HepG2 (cell line): Measurements from ENCODE around the gene UBE2QL1. TPM values are rescaled to one million over a fixed set of nuclear protein-coding genes. Genes with fewer than 3 reads are reported as not detected.

Experiments
- ATAC-seq: fragments of 200-7000 bp; cut with Tn5 transposase; 3 replicates; pipeline ENCODE4 v1.9.1; 2020; ENCODE audit warnings: mild to moderate bottlenecking, moderate library complexity
- BruUV-seq: library from RNA; stranded (reverse); fragments of 400-500 nt; replicated peaks from 2 replicates; lab custom pipeline; 2021; lab: Mats Ljungman, UMichigan
- CTCF ChIA-PET: fragments of 300-600 bp; formaldehyde crosslinking; extraction: SDS; loops from one replicate; lab custom pipeline; 2021; ENCODE audit warnings: low total read pairs, inconsistent platforms, low intra/inter-chr PET ratio; lab: Yijun Ruan, JAX
- POLR2A ChIA-PET: fragments of 350-600 bp; sonication (Branson Sonifier 250); formaldehyde crosslinking; loops from one replicate; lab custom pipeline; 2020; ENCODE audit warnings: antibody characterized with exemption, inconsistent platforms; lab: Yijun Ruan, JAX
- DNase-seq: peaks from one replicate; pipeline ENCODE4 v3.0.0-alpha.2; 2015; ENCODE audit warnings: low spot score
- FAIRE-seq: peaks from 3 replicates; lab custom pipeline; 2011; peaks lifted over from hg19 to GRCh38; lab: Jason Lieb, UNC
- H2AFZ ChIP-seq: one replicate; pipeline ENCODE4 v1.6.1; 2011; ENCODE audit warnings: low read length, inconsistent platforms
- H3K27ac ChIP-seq: fragments of 300-600 bp; 3 replicates; pipeline ENCODE4 v1.8.0; 2011; ENCODE audit warnings: mixed run types, mild to moderate bottlenecking, mixed read lengths, low read length, inconsistent platforms; ENCODE audit not compliant: insufficient read depth; ENCODE audit errors: extremely low read length
- H3K27me3 ChIP-seq, 2 experiments: fragments of 200-600 bp in 1 of 2; 2 replicates in 1 of 2; 3 replicates in 1 of 2; pipeline versions ENCODE4 v1.6.0 to v1.8.0; 2011; ENCODE audit warnings: low read length in 2 of 2, mild to moderate bottlenecking in 2 of 2, moderate library complexity in 2 of 2, inconsistent platforms in 1 of 2; ENCODE audit not compliant: insufficient read depth in 2 of 2, control insufficient read depth in 1 of 2
- H3K36me3 ChIP-seq, 2 experiments: fragments of 200-600 bp in 1 of 2; replicated peaks in 1 of 2; 2 replicates in 1 of 2; 3 replicates in 1 of 2; pipeline versions ENCODE4 v1.5.1 to v1.8.0; 2011; ENCODE audit warnings: low read length in 2 of 2, inconsistent platforms in 1 of 2; ENCODE audit not compliant: insufficient read depth in 2 of 2, control insufficient read depth in 1 of 2
- H3K4me1 ChIP-seq: 2 replicates; pipeline ENCODE4 v1.5.1; 2012; ENCODE audit warnings: low read length, inconsistent platforms; ENCODE audit not compliant: insufficient read depth
- H3K4me2 ChIP-seq: 2 replicates; pipeline ENCODE4 v1.6.0; 2011; ENCODE audit warnings: low read depth, low read length, inconsistent platforms
- H3K4me3 ChIP-seq, 3 experiments: fragments of 200-600 bp in 1 of 3; sonication (generic), shearing (Covaris generic) in 1 of 3; replicated peaks in 1 of 3; 2 replicates each; pipeline ENCODE4 v1.5.1; 2011 to 2016; ENCODE audit warnings: low read length in 3 of 3, inconsistent platforms in 2 of 3, low read depth in 2 of 3, mild to moderate bottlenecking in 2 of 3, control low read depth in 1 of 3, mixed read lengths in 1 of 3; ENCODE audit not compliant: insufficient read depth in 1 of 3
- H3K79me2 ChIP-seq: one replicate; pipeline ENCODE4 v1.6.1; 2011; ENCODE audit warnings: low read length, inconsistent platforms; ENCODE audit not compliant: insufficient read depth
- H3K9ac ChIP-seq: 2 replicates; pipeline ENCODE4 v1.6.0; 2011; ENCODE audit warnings: mild to moderate bottlenecking, low read depth, low read length, inconsistent platforms; ENCODE audit not compliant: insufficient read depth
- H3K9me3 ChIP-seq: 2 replicates; pipeline ENCODE4 v1.5.1; 2012; ENCODE audit warnings: mild to moderate bottlenecking, low read length
- H4K20me1 ChIP-seq: 2 replicates; pipeline ENCODE4 v1.6.0; 2011; ENCODE audit warnings: inconsistent platforms, mild to moderate bottlenecking, low read length, moderate library complexity; ENCODE audit not compliant: insufficient read depth
- CTCF ChIP-seq: sonication (generic); formaldehyde crosslinking; IDR thresholded peaks from 2 replicates; pipeline ENCODE4 v1.5.0; 2020; ENCODE audit warnings: mild to moderate bottlenecking, missing genetic modification reagents, moderate library complexity
- DMTF1 ChIP-seq: sonication (generic); formaldehyde crosslinking; IDR thresholded peaks from 2 replicates; pipeline ENCODE4 v1.4.0; 2020; ENCODE audit warnings: mild to moderate bottlenecking, missing genetic modification reagents
- GATAD2A ChIP-seq: IDR thresholded peaks from 2 replicates; pipeline ENCODE4 v1.6.1; 2016
- HHEX ChIP-seq: IDR thresholded peaks from 2 replicates; pipeline ENCODE4 v1.6.1; 2016; ENCODE audit warnings: control low read depth
- NFE2 ChIP-seq: sonication (generic); formaldehyde crosslinking; IDR thresholded peaks from 2 replicates; pipeline ENCODE4 v1.4.0; 2020; ENCODE audit warnings: missing genetic modification reagents
- RXRB ChIP-seq: IDR thresholded peaks from 2 replicates; pipeline ENCODE4 v1.6.1; 2016; ENCODE audit warnings: borderline replicate concordance, missing genetic modification reagents, missing compliant biosample characterization
- SMAD3 ChIP-seq: sonication (generic); formaldehyde crosslinking; IDR thresholded peaks from 2 replicates; pipeline ENCODE4 v1.4.0; 2020; ENCODE audit warnings: missing genetic modification reagents
- TCF7L2 ChIP-seq: IDR thresholded peaks from 2 replicates; pipeline ENCODE4 v1.6.1; 2011; ENCODE audit warnings: mild to moderate bottlenecking, low read depth, low read length, moderate library complexity
- TIGD3 ChIP-seq: sonication (generic); formaldehyde crosslinking; IDR thresholded peaks from 2 replicates; pipeline ENCODE4 v1.5.1; 2020; ENCODE audit warnings: mild to moderate bottlenecking, missing genetic modification reagents, borderline replicate concordance
- TRIM22 ChIP-seq: fragments of 450-650 bp; IDR thresholded peaks from 2 replicates; pipeline ENCODE4 v1.6.1; 2017
- WGBS: methylation state at CpG from one replicate; pipeline ENCODE4 v1.1.6; 2017; ENCODE audit warnings: low lambda C conversion rate; 5-methylcytosine and 5-hydroxymethylcytosine counted together
- in situ Hi-C: cut with HindIII; loops from 2 replicates; pipeline ENCODE4 v1.10.0; 2017; ENCODE audit warnings: low pct_unique_long_range_greater_than_20kb; ENCODE audit not compliant: extremely low pct_ligation_motif_present
- intact Hi-C: fragments of 100-400 bp; cut with micrococcal nuclease; formaldehyde crosslinking; loops from one replicate; pipeline ENCODE4 v1.10.0; 2022; ENCODE audit not compliant: unreplicated experiment
- polyA plus RNA-seq, 8 experiments: library from polyadenylated mRNA; depleted of rRNA in 3 of 8; stranded (reverse) in 7 of 8; unstranded in 1 of 8; fragments of >200 nt; fragmentation: Illumina TruSeq in 4 of 8; extraction: Trizol in 4 of 8; gene quantifications; 2 replicates each; pipeline versions ENCODE4 v1.2.1 to v1.2.3, GENCODE V29; 2011 to 2016; ENCODE audit warnings: low read depth in 4 of 8, missing spikeins in 1 of 8, mixed read lengths in 1 of 8; ENCODE audit not compliant: insufficient read depth in 1 of 8
- total RNA-seq, 5 experiments: library from RNA; depleted of rRNA; stranded (reverse); fragments of >200 nt; fragmentation: Illumina TruSeq; extraction: Trizol; gene quantifications; 2 replicates each; pipeline ENCODE4 v1.2.3, GENCODE V29; 2016; ENCODE audit warnings: low read depth in 1 of 5

The UBE2QL1 gene
- total and polyA plus RNA-seq, 2 of the 13 experiments (the other 11 are each of a cell fraction or from before 2014, with no cell fraction given), result not detected

GRCh38 chr5:6491196-6491918 lies 42.7 kb downstream of the UBE2QL1 start:
- H3K27ac ChIP-seq, result no peak overlapping the region
- CTCF ChIA-PET, result no interaction called here
- ATAC-seq (no peak), DNase-seq (no peak), FAIRE-seq (no peak)
- H3K4me2 ChIP-seq, result no peak overlapping the region
- no peak overlapping the region for H3K4me3 ChIP-seq
- intact Hi-C loops (no loop called here), in situ Hi-C loops (no loop called here)
- WGBS, result 70% methylated on average over 32 of the region's 32 CpGs
- H3K9me3 ChIP-seq, result no peaks in the 10 kb centered on the region
- H3K4me1 ChIP-seq, result peaks cover 18% of the 10 kb centered on the region
- BruUV-seq, result no TSS peak
- no peak for TF ChIP-seq HHEX (CRISPR knock-in tag)
- H3K27me3 ChIP-seq, result peaks cover 0 to 26% of the 10 kb centered on the region in 2 experiments; a peak in 2 of 5 replicates
- no peak overlapping the region for H3K9ac ChIP-seq
- no peak overlapping the region for H2AFZ ChIP-seq
- H3K79me2 ChIP-seq, result no peaks in the 10 kb centered on the region
- H3K36me3 ChIP-seq, result no peaks in the 10 kb centered on the region
- H4K20me1 ChIP-seq, result no peaks in the 10 kb centered on the region
- POLR2A ChIA-PET, result no interaction called here

GRCh38 chr5:6491919-6492290 lies 43.2 kb downstream of the UBE2QL1 start:
- in situ Hi-C loops (no loop called here), intact Hi-C loops (no loop called here)
- Histone ChIP-seq H3K27ac (no peak overlapping the region), H3K27me3 (peaks cover 0 to 26% of the 10 kb centered on the region in 2 experiments; a peak in 2 of 5 replicates), H3K9ac (no peak overlapping the region), H3K36me3 (no peaks in the 10 kb centered on the region), H3K4me2 (no peak overlapping the region), H3K79me2 (no peaks in the 10 kb centered on the region), H3K9me3 (no peaks in the 10 kb centered on the region), H3K4me1 (peaks cover 23% of the 10 kb centered on the region), H2AFZ (no peak overlapping the region), H3K4me3 (no peak overlapping the region), H4K20me1 (no peaks in the 10 kb centered on the region)
- POLR2A ChIA-PET, result no interaction called here
- DNase-seq, result no peak
- ATAC-seq, result no peak
- CTCF ChIA-PET, result no interaction called here
- TF ChIP-seq GATAD2A, result no peak
- TF ChIP-seq DMTF1, result no peak
- no peak for TF ChIP-seq CTCF (CRISPR knock-in tag)
- no peak for TF ChIP-seq TIGD3 (CRISPR knock-in tag)
- no peak for TF ChIP-seq NFE2 (CRISPR knock-in tag)
- TF ChIP-seq RXRB, result no peak
- TF ChIP-seq TCF7L2, result no peak
- no peak for TF ChIP-seq SMAD3 (CRISPR knock-in tag)
- TF ChIP-seq TRIM22, result no peak
- no peak for FAIRE-seq
- no TSS peak for BruUV-seq
- 71% methylated on average over 13 of the region's 13 CpGs for WGBS
